Measurements from ENCODE around the gene PPP1R9B. TPM values are rescaled to one million over a fixed set of nuclear protein-coding genes. Genes with fewer than 3 reads are reported as not detected.

The PPP1R9B gene
- total and polyA plus RNA-seq, 3 experiments from 2014 or later = 1.7 to 89.0 (median 86.9) TPM

DNA sequence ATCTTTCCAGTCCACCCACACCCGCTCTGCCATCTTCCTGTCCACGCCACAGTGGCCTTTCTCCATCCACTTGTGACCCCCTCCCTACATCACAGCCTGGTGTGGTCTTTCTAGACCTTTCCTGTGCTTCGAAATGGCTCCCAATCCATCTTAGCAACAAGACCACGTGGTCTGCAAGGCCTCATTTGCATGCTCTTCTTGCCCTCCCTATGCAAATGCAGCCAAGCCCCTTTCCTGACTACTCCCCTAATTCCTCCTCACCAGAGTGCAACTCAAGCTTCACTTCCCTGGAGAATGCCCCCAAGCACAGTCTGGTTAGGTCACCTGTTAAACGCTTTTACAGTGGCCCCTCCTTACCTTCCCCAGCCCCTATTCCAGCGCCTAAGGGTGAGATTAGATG is 6.1 kb downstream of the PPP1R9B start:
- Histone ChIP-seq H3K9me3 (ENCODE audit: low read length) (no peaks in the 10 kb centered on the region), H3K36me3 (ENCODE audit: insufficient read depth, low read length) (peaks cover 19% of the 10 kb centered on the region), H3K27me3 (ENCODE audit: insufficient read depth, low read length, poor library complexity, severe bottlenecking) (no peaks in the 10 kb centered on the region), H3K4me3 (ENCODE audit: low read length) (no peak overlapping the region), H3K27ac (ENCODE audit: low read depth, low read length) (no peak overlapping the region), H3K4me1 (ENCODE audit: insufficient read depth, low read length) (peaks cover 87% of the 10 kb centered on the region)
- H3K27me3 Mint-ChIP-seq = peaks cover 0 to 3% of the 10 kb centered on the region in 2 donors
- H3K9me3 Mint-ChIP-seq = no peaks in the 10 kb centered on the region
- POLR2A ChIA-PET = no interaction called here
- peak overlapping the region; percentile 36 to 90 (median 76) for H3K27ac Mint-ChIP-seq
- peak in 1 of 5 donors; percentile 23 for DNase-seq
- peaks cover 9 to 75% (median 22%) of the 10 kb centered on the region in 3 donors for H3K36me3 Mint-ChIP-seq
- peaks cover 74 to 92% (median 85%) of the 10 kb centered on the region in 3 donors for H3K4me1 Mint-ChIP-seq
- peak overlapping the region in 6 of 7 donors; percentile 2 to 86 (median 59) for H3K4me3 Mint-ChIP-seq
- CTCF ChIA-PET = interaction anchor here (1.0 to 1.5 kb wide), 3 partner anchors 12 to 17 kb away, joined by 4 to 7 read pairs (median 4); no protein-coding TSS in a partner anchor

DNA sequence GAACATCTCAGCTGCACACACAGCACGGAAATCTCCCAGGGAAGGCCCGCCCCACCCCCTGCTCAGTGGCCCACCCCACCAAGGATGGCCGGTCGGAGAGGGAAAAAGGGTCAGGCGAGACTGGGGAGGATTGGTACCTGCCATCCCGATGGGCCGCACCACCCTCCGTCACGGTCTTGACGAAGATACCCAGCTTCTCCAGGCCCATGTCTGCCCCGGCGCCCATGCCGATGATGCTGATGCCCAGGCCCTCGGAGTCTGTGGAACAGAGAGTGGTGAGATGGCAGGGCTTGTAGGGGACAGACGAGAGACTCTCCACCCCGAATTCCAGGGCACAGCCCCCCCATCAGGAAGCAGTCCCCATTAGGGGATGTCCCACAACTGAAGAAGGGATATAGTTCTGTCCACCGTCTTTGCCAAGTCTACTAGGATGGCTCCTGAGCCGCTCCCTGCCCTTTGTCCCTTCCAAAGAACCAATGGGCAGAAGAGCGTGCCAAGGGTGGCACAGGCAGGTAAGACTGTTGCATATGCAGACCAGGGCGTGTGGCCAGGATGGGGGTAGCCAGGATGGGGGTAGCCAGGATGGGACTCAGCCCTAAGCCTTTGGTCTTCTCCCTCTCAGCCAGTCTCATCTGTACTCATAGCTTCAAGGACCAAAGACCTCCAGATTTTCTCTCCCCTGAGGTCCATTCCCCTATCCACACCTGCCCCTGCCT is 6.9 kb downstream of the PPP1R9B start:
- H3K36me3 Mint-ChIP-seq = peaks cover 9 to 80% (median 22%) of the 10 kb centered on the region in 3 donors
- DNase-seq = no peak
- H3K9me3 Mint-ChIP-seq = no peaks in the 10 kb centered on the region
- H3K9me3 ChIP-seq (ENCODE audit: low read length) = no peaks in the 10 kb centered on the region
- CTCF ChIA-PET = interaction anchor here (1.5 kb wide), 2 partner anchors 13 to 15 kb away, joined by 4 to 7 read pairs; no protein-coding TSS in a partner anchor
- H3K27ac ChIP-seq (ENCODE audit: low read depth, low read length) = no peak overlapping the region
- POLR2A ChIA-PET = no interaction called here
- peaks cover 27% of the 10 kb centered on the region for H3K36me3 ChIP-seq (ENCODE audit: insufficient read depth, low read length)
- H3K4me3 ChIP-seq (ENCODE audit: low read length) = no peak overlapping the region
- H3K4me1 ChIP-seq (ENCODE audit: insufficient read depth, low read length) = peaks cover 91% of the 10 kb centered on the region
- peaks cover 0 to 3% of the 10 kb centered on the region in 2 donors for H3K27me3 Mint-ChIP-seq
- peak overlapping the region in 7 of 8 donors; percentile 38 to 91 (median 89) for H3K27ac Mint-ChIP-seq
- H3K27me3 ChIP-seq (ENCODE audit: insufficient read depth, low read length, poor library complexity, severe bottlenecking) = no peaks in the 10 kb centered on the region
- peak overlapping the region in 4 of 7 donors; percentile 32 to 86 (median 50) for H3K4me3 Mint-ChIP-seq
- peaks cover 74 to 92% (median 85%) of the 10 kb centered on the region in 3 donors for H3K4me1 Mint-ChIP-seq

DNA sequence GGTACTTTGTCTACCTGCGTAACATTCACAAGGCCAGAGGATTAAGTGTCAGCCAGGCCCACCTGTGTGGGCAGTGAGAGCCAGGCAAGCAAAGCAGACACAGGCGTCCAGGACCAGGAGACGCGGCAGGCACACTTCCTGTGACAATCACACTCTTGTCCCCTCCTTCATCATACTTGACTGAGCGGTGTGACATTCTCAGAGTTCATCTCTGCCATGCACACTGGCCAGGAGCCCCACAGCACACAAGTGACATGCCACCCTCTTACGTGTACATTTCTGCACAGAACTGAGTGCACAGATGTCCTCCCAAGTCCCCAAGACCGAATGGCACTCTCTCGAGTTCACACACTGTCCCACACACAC is 8.7 kb downstream of the PPP1R9B start:
- POLR2A ChIA-PET = no interaction called here
- Mint-ChIP-seq H3K27ac (peak overlapping the region; percentile 79 to 98 (median 90)), H3K9me3 (no peaks in the 10 kb centered on the region), H3K27me3 (peaks cover 0 to under 1% of the 10 kb centered on the region in 2 donors), H3K36me3 (peaks cover 27 to 93% (median 38%) of the 10 kb centered on the region in 3 donors), H3K4me1 (peaks cover 68 to 89% (median 76%) of the 10 kb centered on the region in 3 donors), H3K4me3 (peak overlapping the region; percentile 63 to 86 (median 74))
- Histone ChIP-seq H3K4me3 (ENCODE audit: low read length) (no peak overlapping the region), H3K4me1 (ENCODE audit: insufficient read depth, low read length) (peaks cover 74% of the 10 kb centered on the region), H3K27me3 (ENCODE audit: insufficient read depth, low read length, poor library complexity, severe bottlenecking) (no peaks in the 10 kb centered on the region), H3K9me3 (ENCODE audit: low read length) (no peaks in the 10 kb centered on the region), H3K27ac (ENCODE audit: low read depth, low read length) (no peak overlapping the region), H3K36me3 (ENCODE audit: insufficient read depth, low read length) (peaks cover 46% of the 10 kb centered on the region)
- CTCF ChIA-PET = interaction anchor here (1.0 to 5.3 kb wide), 8 partner anchors 10 to 59 kb away, joined by 3 to 52 read pairs (median 13); partner anchors contain the start of gene PPP1R9B
- peak in 2 of 5 donors; percentile 19 to 45 for DNase-seq

DNA sequence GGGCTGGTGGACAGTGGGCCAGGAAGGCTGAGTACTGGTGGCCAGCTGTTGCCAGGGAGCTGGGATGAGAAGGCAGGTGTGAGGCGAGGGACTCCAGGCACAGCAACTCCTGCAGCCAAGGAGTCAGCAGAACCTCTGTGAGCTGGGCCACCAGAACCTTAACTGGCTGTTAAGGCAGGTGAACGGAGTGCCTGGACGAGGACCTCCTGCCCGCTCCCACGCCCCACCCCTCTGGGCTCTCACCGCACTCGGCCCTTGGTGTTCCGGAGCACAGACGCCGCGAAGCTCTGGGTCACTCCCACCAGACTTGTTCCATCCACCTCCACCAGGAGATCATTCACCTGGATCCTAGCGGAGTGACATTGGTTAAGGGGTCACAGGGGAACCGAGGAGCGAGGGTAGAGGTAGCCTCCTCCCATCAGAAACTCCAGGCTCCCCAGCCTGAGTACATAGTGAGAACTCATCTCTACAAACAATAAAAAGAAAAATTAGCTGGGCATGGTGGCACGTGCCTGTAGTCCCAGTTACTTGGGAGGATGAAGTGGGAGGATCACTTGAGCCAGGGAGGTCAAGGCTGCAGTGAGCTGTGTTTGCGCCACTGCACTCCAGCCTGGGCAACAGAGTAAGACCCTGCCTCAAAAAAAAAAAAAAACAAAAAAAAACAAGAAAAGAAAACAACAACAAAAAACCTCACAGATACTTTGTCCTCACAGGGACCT is 9.3 kb downstream of the PPP1R9B start:
- peak in 1 of 5 donors; percentile 40 for DNase-seq
- peaks cover 64 to 84% (median 71%) of the 10 kb centered on the region in 3 donors for H3K4me1 Mint-ChIP-seq
- POLR2A ChIA-PET = interaction anchor here (1.3 to 1.6 kb wide), 2 partner anchors 8 to 11 kb away, joined by 5 to 6 read pairs; no protein-coding TSS in a partner anchor
- H3K36me3 Mint-ChIP-seq = peaks cover 31 to 96% (median 43%) of the 10 kb centered on the region in 3 donors
- H3K27me3 Mint-ChIP-seq = peaks cover 0 to 1% of the 10 kb centered on the region in 2 donors
- Histone ChIP-seq H3K36me3 (ENCODE audit: insufficient read depth, low read length) (peaks cover 50% of the 10 kb centered on the region), H3K4me1 (ENCODE audit: insufficient read depth, low read length) (peaks cover 68% of the 10 kb centered on the region), H3K27ac (ENCODE audit: low read depth, low read length) (no peak overlapping the region), H3K4me3 (ENCODE audit: low read length) (peak overlapping the region; percentile 26), H3K27me3 (ENCODE audit: insufficient read depth, low read length, poor library complexity, severe bottlenecking) (no peaks in the 10 kb centered on the region), H3K9me3 (ENCODE audit: low read length) (no peaks in the 10 kb centered on the region)
- H3K27ac Mint-ChIP-seq = peak overlapping the region; percentile 79 to 98 (median 90)
- peak overlapping the region; percentile 63 to 86 (median 76) for H3K4me3 Mint-ChIP-seq
- no peaks in the 10 kb centered on the region for H3K9me3 Mint-ChIP-seq
- CTCF ChIA-PET = interaction anchor here (0.9 to 5.3 kb wide), 14 partner anchors 10 to 205 kb away, joined by 3 to 52 read pairs (median 6); partner anchors contain the start of genes PPP1R9B and XYLT2

- peaks cover 55 to 74% (median 67%) of the 10 kb centered on the region in 3 donors for H3K4me1 Mint-ChIP-seq
- H3K27ac Mint-ChIP-seq = peak overlapping the region; percentile 78 to 97 (median 90)
- Histone ChIP-seq H3K4me1 (ENCODE audit: insufficient read depth, low read length) (peaks cover 59% of the 10 kb centered on the region), H3K4me3 (ENCODE audit: low read length) (peak overlapping the region; percentile 26), H3K27ac (ENCODE audit: low read depth, low read length) (peak overlapping the region; percentile 17), H3K9me3 (ENCODE audit: low read length) (no peaks in the 10 kb centered on the region), H3K36me3 (ENCODE audit: insufficient read depth, low read length) (peaks cover 52% of the 10 kb centered on the region), H3K27me3 (ENCODE audit: insufficient read depth, low read length, poor library complexity, severe bottlenecking) (no peaks in the 10 kb centered on the region)
- DNase-seq = peak; percentile 74 to 86 (median 76)
- peak overlapping the region; percentile 52 to 84 (median 76) for H3K4me3 Mint-ChIP-seq
- ChIA-PET POLR2A (interaction anchor here (1.3 to 1.6 kb wide), 2 partner anchors 9 to 12 kb away, joined by 5 to 6 read pairs; no protein-coding TSS in a partner anchor), CTCF (interaction anchor here (0.9 to 5.3 kb wide), 18 partner anchors 8 to 206 kb away, joined by 3 to 52 read pairs (median 6); partner anchors contain the start of genes PPP1R9B, SGCA and XYLT2)
- H3K36me3 Mint-ChIP-seq = peaks cover 31 to 99% (median 44%) of the 10 kb centered on the region in 3 donors
- H3K9me3 Mint-ChIP-seq = no peaks in the 10 kb centered on the region
- peaks cover 0 to 1% of the 10 kb centered on the region in 2 donors for H3K27me3 Mint-ChIP-seq
Observed at GRCh38 chr17:50139950-50140885, 10.3 kb downstream of the PPP1R9B start.

GRCh38 chr17:50139185-50139783 is 11.2 kb downstream of the PPP1R9B start:
- H3K36me3 Mint-ChIP-seq = peaks cover 31 to 95% (median 40%) of the 10 kb centered on the region in 3 donors
- no peaks in the 10 kb centered on the region for H3K27me3 ChIP-seq (ENCODE audit: insufficient read depth, low read length, poor library complexity, severe bottlenecking)
- no peaks in the 10 kb centered on the region for H3K9me3 Mint-ChIP-seq
- H3K36me3 ChIP-seq (ENCODE audit: insufficient read depth, low read length) = peaks cover 46% of the 10 kb centered on the region
- ChIA-PET POLR2A (interaction anchor here (0.9 to 1.1 kb wide), 2 partner anchors 9 kb away, joined by 3 read pairs; no protein-coding TSS in a partner anchor), CTCF (interaction anchor here (0.6 to 5.3 kb wide), 19 partner anchors 9 to 113 kb away, joined by 3 to 52 read pairs (median 6); partner anchors contain the start of genes PDK2, PPP1R9B, SAMD14 and SGCA)
- DNase-seq = peak in 1 of 5 donors; percentile 44
- no peak overlapping the region for H3K27ac ChIP-seq (ENCODE audit: low read depth, low read length)
- peak overlapping the region in 3 of 8 donors; percentile 56 to 97 (median 79) for H3K27ac Mint-ChIP-seq
- H3K4me1 ChIP-seq (ENCODE audit: insufficient read depth, low read length) = peaks cover 51% of the 10 kb centered on the region
- peaks cover 0 to 1% of the 10 kb centered on the region in 2 donors for H3K27me3 Mint-ChIP-seq
- H3K4me3 ChIP-seq (ENCODE audit: low read length) = no peak overlapping the region
- peaks cover 47 to 65% (median 60%) of the 10 kb centered on the region in 3 donors for H3K4me1 Mint-ChIP-seq
- no peak overlapping the region for H3K4me3 Mint-ChIP-seq
- no peaks in the 10 kb centered on the region for H3K9me3 ChIP-seq (ENCODE audit: low read length)
